ENCODE measurements around the gene LRRC28. TPM values are rescaled to one million over a fixed set of nuclear protein-coding genes. Genes with fewer than 3 reads are reported as not detected.
A peak's percentile ranks its signal among the peaks of the same experiment; 100 is the strongest.

The LRRC28 gene
- polyA plus RNA-seq, 1 donor from 2014 or later = 20.4 TPM

- H3K79me2 ChIP-seq (replicated peaks; ENCODE audit: insufficient read depth, low read length) = peaks cover 7% of the 10 kb centered on the region
- peak overlapping the region; percentile 87 for H3K4me3 ChIP-seq (ENCODE audit: low read length)
- H3F3A ChIP-seq (ENCODE audit: insufficient read depth, low read length, poor library complexity, severe bottlenecking) = peaks cover 12% of the 10 kb centered on the region
- TF ChIP-seq SMC3 (conservative IDR thresholded peaks at IDR 0.05; ENCODE audit: poor library complexity) (no peak), POLR2AphosphoS5 (IDR thresholded peaks at IDR 0.05) (no peak), TAF1 (IDR thresholded peaks at IDR 0.05; ENCODE audit: low read depth) (no peak), MXI1 (conservative IDR thresholded peaks at IDR 0.05; ENCODE audit: poor library complexity, severe bottlenecking) (no peak), EZH2 (IDR thresholded peaks at IDR 0.05; ENCODE audit: borderline replicate concordance, insufficient read depth, low read length, poor library complexity, severe bottlenecking) (no peak), RAD21 (conservative IDR thresholded peaks at IDR 0.05) (no peak), CTCF (IDR thresholded peaks at IDR 0.05; ENCODE audit: poor library complexity, severe bottlenecking) (no peak), REST (IDR thresholded peaks at IDR 0.05; ENCODE audit: borderline replicate concordance) (no peak), EP300 (conservative IDR thresholded peaks at IDR 0.05; ENCODE audit: poor library complexity, severe bottlenecking) (no peak)
- H3K9me2 ChIP-seq (ENCODE audit: insufficient read depth, low read length) = no peaks in the 10 kb centered on the region
- no peaks in the 10 kb centered on the region for H3K27me3 ChIP-seq (ENCODE audit: insufficient read depth, low read depth, low read length)
- H3K9ac ChIP-seq (ENCODE audit: low read length) = peak overlapping the region; percentile 80
- H3K9me3 ChIP-seq (ENCODE audit: low read length) = no peaks in the 10 kb centered on the region
- H4K20me1 ChIP-seq (ENCODE audit: insufficient read depth) = no peaks in the 10 kb centered on the region
- H3K27ac ChIP-seq (ENCODE audit: low read length) = no peak overlapping the region
- no peak overlapping the region for H2AFZ ChIP-seq (ENCODE audit: low read depth, low read length)
- peaks cover 2% of the 10 kb centered on the region for H3K36me3 ChIP-seq (ENCODE audit: insufficient read depth, low read length)
- peak overlapping the region; percentile 90 for H3K4me2 ChIP-seq (ENCODE audit: low read length)
These were observed 1.0 kb downstream of the LRRC28 start for GRCh38 chr15:99252326-99252725.

GRCh38 chr15:99253381-99254090 is 2.3 kb downstream of the LRRC28 start:
- Histone ChIP-seq H2AFZ (ENCODE audit: low read depth, low read length) (no peak overlapping the region), H3K4me3 (ENCODE audit: low read length) (no peak overlapping the region)

More at GRCh38 chr15:99253381-99254090, 2.3 kb downstream of the LRRC28 start:
- H3K36me3 ChIP-seq (ENCODE audit: insufficient read depth, low read length) = peaks cover 4% of the 10 kb centered on the region
- no peaks in the 10 kb centered on the region for H3K79me2 ChIP-seq (replicated peaks; ENCODE audit: insufficient read depth, low read length)
- H3K9me3 ChIP-seq (ENCODE audit: low read length) = no peaks in the 10 kb centered on the region
- H3K9me2 ChIP-seq (ENCODE audit: insufficient read depth, low read length) = no peaks in the 10 kb centered on the region
- TF ChIP-seq CTCF (IDR thresholded peaks at IDR 0.05; ENCODE audit: poor library complexity, severe bottlenecking) (no peak), TAF1 (IDR thresholded peaks at IDR 0.05; ENCODE audit: low read depth) (no peak), SMC3 (conservative IDR thresholded peaks at IDR 0.05; ENCODE audit: poor library complexity) (no peak), POLR2AphosphoS5 (IDR thresholded peaks at IDR 0.05) (no peak), REST (IDR thresholded peaks at IDR 0.05; ENCODE audit: borderline replicate concordance) (no peak), MXI1 (conservative IDR thresholded peaks at IDR 0.05; ENCODE audit: poor library complexity, severe bottlenecking) (no peak), RAD21 (conservative IDR thresholded peaks at IDR 0.05) (no peak), EZH2 (IDR thresholded peaks at IDR 0.05; ENCODE audit: borderline replicate concordance, insufficient read depth, low read length, poor library complexity, severe bottlenecking) (no peak), EP300 (conservative IDR thresholded peaks at IDR 0.05; ENCODE audit: poor library complexity, severe bottlenecking) (no peak)
- H3F3A ChIP-seq (ENCODE audit: insufficient read depth, low read length, poor library complexity, severe bottlenecking) = peaks cover 12% of the 10 kb centered on the region
- no peak overlapping the region for H3K4me2 ChIP-seq (ENCODE audit: low read length)
- H3K27me3 ChIP-seq (ENCODE audit: insufficient read depth, low read depth, low read length) = no peaks in the 10 kb centered on the region
- H3K9ac ChIP-seq (ENCODE audit: low read length) = no peak overlapping the region
- H3K27ac ChIP-seq (ENCODE audit: low read length) = no peak overlapping the region
- H4K20me1 ChIP-seq (ENCODE audit: insufficient read depth) = no peaks in the 10 kb centered on the region

All from neural cell (in vitro differentiated cells).